ENCODE data around the gene HAUS6. TPM values are rescaled to one million over a fixed set of nuclear protein-coding genes. Genes with fewer than 3 reads are reported as not detected.
"Not testable (repeated sequence)": the region's sequence is repeated elsewhere in the genome, so short reads cannot be mapped to it uniquely, and the experiment has no call there.

HAUS6 gene
- total and polyA plus RNA-seq, 2 donors (not counting 1 experiment from before 2014, with no cell fraction given), result 4.1 to 13.5 TPM

- POLR2A ChIA-PET, result interaction anchor here (0.7 kb wide), 1 partner anchor 12 kb away, joined by 3 read pairs; no protein-coding TSS in a partner anchor
- Mint-ChIP-seq H3K4me3 (no peak overlapping the region), H3K27me3 (no peaks in the 10 kb centered on the region), H3K4me1 (no peaks in the 10 kb centered on the region), H3K27ac (no peak overlapping the region), H3K9me3 (ENCODE audit: insufficient read depth) (no peaks in the 10 kb centered on the region)
- no peak overlapping the region for H3K4me2 ChIP-seq (replicated peaks; ENCODE audit: low read depth, low read length, poor library complexity, severe bottlenecking)
- no peaks in the 10 kb centered on the region for H3K27me3 ChIP-seq (replicated peaks in 1 of 4; ENCODE audit: control extremely low read depth in 1 of 4, control insufficient read depth in 3 of 4, insufficient read depth in 4 of 4, low read length in 3 of 4)
- CTCF ChIA-PET, result no interaction called here
- no peak overlapping the region for H2AFZ ChIP-seq (ENCODE audit: insufficient read depth, low read depth, low read length, poor library complexity, severe bottlenecking)
- no peaks in the 10 kb centered on the region for H3K9me3 ChIP-seq (ENCODE audit: control extremely low read depth in 1 of 3, control insufficient read depth in 2 of 3, insufficient read depth in 1 of 3, low read length in 2 of 3)
- H3K4me1 ChIP-seq (ENCODE audit: control insufficient read depth in 2 of 2, insufficient read depth in 2 of 2, low read length in 2 of 2), result no peaks in the 10 kb centered on the region
- H3K36me3 ChIP-seq (replicated peaks in 1 of 2; ENCODE audit: control extremely low read depth in 1 of 2, control insufficient read depth in 1 of 2, extremely low read depth in 1 of 2, insufficient read depth in 2 of 2, low read length in 1 of 2), result peaks cover 0 to 21% of the 10 kb centered on the region in 2 experiments
- TF ChIP-seq CTCF (IDR thresholded peaks at IDR 0.05) (no peak), EZH2 (IDR thresholded peaks at IDR 0.05; ENCODE audit: borderline replicate concordance, insufficient read depth, low read depth, low read length, poor library complexity, severe bottlenecking) (no peak)
- WGBS (ENCODE audit: insufficient coverage), result 96% methylated on average over 7 of the region's 12 CpGs
- no peak for ATAC-seq (ENCODE audit: low read depth)
- intact Hi-C loops (cut with micrococcal nuclease), result no loop called here
- H3K27ac ChIP-seq (ENCODE audit: low read length in 2 of 2), result no peak overlapping the region
- H3K9ac ChIP-seq (ENCODE audit: low read length), result no peak overlapping the region
- no peaks in the 10 kb centered on the region for H4K20me1 ChIP-seq (ENCODE audit: control insufficient read depth, insufficient read depth, low read length, poor library complexity, severe bottlenecking)
- H3K4me3 ChIP-seq (ENCODE audit: control extremely low read depth in 1 of 5, extremely low read depth in 1 of 5, insufficient read depth in 1 of 5, low read depth in 2 of 5, low read length in 4 of 5), result no peak overlapping the region
- H3K79me2 ChIP-seq (ENCODE audit: control insufficient read depth, insufficient read depth, low read length), result no peaks in the 10 kb centered on the region
- DNase-seq, result no peak
These were observed 11.4 kb upstream of the HAUS6 start for GRCh38 chr9:19113964-19114679.

- peaks cover 0 to 16% of the 10 kb centered on the region in 2 experiments for H3K36me3 ChIP-seq (replicated peaks in 1 of 2; ENCODE audit: control extremely low read depth in 1 of 2, control insufficient read depth in 1 of 2, extremely low read depth in 1 of 2, insufficient read depth in 2 of 2, low read length in 1 of 2)
- H3K9me3 ChIP-seq (ENCODE audit: control extremely low read depth in 1 of 3, control insufficient read depth in 2 of 3, insufficient read depth in 1 of 3, low read length in 2 of 3); H3K4me1 ChIP-seq (ENCODE audit: control insufficient read depth in 2 of 2, insufficient read depth in 2 of 2, low read length in 2 of 2); intact Hi-C loops (cut with micrococcal nuclease); DNase-seq; H4K20me1 ChIP-seq (ENCODE audit: control insufficient read depth, insufficient read depth, low read length, poor library complexity, severe bottlenecking); H2AFZ ChIP-seq (ENCODE audit: insufficient read depth, low read depth, low read length, poor library complexity, severe bottlenecking); H3K27ac ChIP-seq (ENCODE audit: low read length in 2 of 2); H3K27me3 Mint-ChIP-seq; H3K79me2 ChIP-seq (ENCODE audit: control insufficient read depth, insufficient read depth, low read length); H3K9ac ChIP-seq (ENCODE audit: low read length); H3K4me3 Mint-ChIP-seq; H3K9me3 Mint-ChIP-seq (ENCODE audit: insufficient read depth); H3K27me3 ChIP-seq (replicated peaks in 1 of 4; ENCODE audit: control extremely low read depth in 1 of 4, control insufficient read depth in 3 of 4, insufficient read depth in 4 of 4, low read length in 3 of 4); H3K4me3 ChIP-seq (ENCODE audit: control extremely low read depth in 1 of 5, extremely low read depth in 1 of 5, insufficient read depth in 1 of 5, low read depth in 2 of 5, low read length in 4 of 5); H3K4me1 Mint-ChIP-seq; ATAC-seq (ENCODE audit: low read depth); H3K4me2 ChIP-seq (replicated peaks; ENCODE audit: low read depth, low read length, poor library complexity, severe bottlenecking); H3K27ac Mint-ChIP-seq: not testable (repeated sequence)
- CTCF ChIA-PET, result interaction anchor here (0.7 kb wide), 2 partner anchors 10 to 13 kb away, joined by 4 to 5 read pairs; no protein-coding TSS in a partner anchor
- POLR2A ChIA-PET, result interaction anchor here (0.7 kb wide), 1 partner anchor 31 kb away, joined by 4 read pairs; no protein-coding TSS in a partner anchor
- WGBS (ENCODE audit: insufficient coverage), result 94% methylated on average over 3 of the region's 7 CpGs
These were observed 10.4 kb upstream of the HAUS6 start for GRCh38 chr9:19113064-19113611.

All from B cell (primary cell).